A549 (cell line): ENCODE measurements around the gene EXOC7. TPM values are rescaled to one million over a fixed set of nuclear protein-coding genes. Genes with fewer than 3 reads are reported as not detected.

ENCODE experiments used
- ATAC-seq, 2 experiments: fragments of 200-7000 bp in 1 of 2; fragments of >200 bp in 1 of 2; cut with Nextera tagmentation in 1 of 2; cut with Tn5 transposase in 1 of 2; 3 replicates each; pipeline versions ENCODE4 v1.8.0 to v1.9.1; 2018 to 2020; ENCODE audit warnings: mild to moderate bottlenecking in 1 of 2, moderate library complexity in 1 of 2
- CTCF ChIA-PET: fragments of 300-600 bp; sonication (Branson Sonifier 250); formaldehyde crosslinking; extraction: SDS; loops from one replicate; lab custom pipeline; 2021; ENCODE audit warnings: antibody characterized with exemption, inconsistent platforms; lab: Yijun Ruan, JAX
- POLR2A ChIA-PET: fragments of 350-600 bp; formaldehyde crosslinking; extraction: SDS; loops from one replicate; lab custom pipeline; 2021; ENCODE audit warnings: antibody characterized with exemption, inconsistent platforms; lab: Yijun Ruan, JAX
- DNase-seq, 2 experiments: peaks; one replicate each; pipeline versions ENCODE4 v3.0.0 to v3.0.0-alpha.2; 2011 to 2016; ENCODE audit warnings: low read depth in 1 of 2, low spot score in 1 of 2
- FAIRE-seq: peaks from 2 replicates; lab custom pipeline; 2011; peaks lifted over from hg19 to GRCh38; lab: Jason Lieb, UNC
- H3K27ac ChIP-seq, 2 experiments: fragments of >200 bp; sonication (Bioruptor Twin); formaldehyde crosslinking; 3 replicates each; pipeline ENCODE4 v1.5.1; 2016 to 2017
- H3K4me1 ChIP-seq: fragments of >200 bp; sonication (Bioruptor Twin); formaldehyde crosslinking; 3 replicates; pipeline ENCODE4 v1.6.1; 2016
- H3K4me2 ChIP-seq: fragments of >200 bp; sonication (Bioruptor Twin); formaldehyde crosslinking; 3 replicates; pipeline ENCODE4 v1.6.1; 2016
- H3K4me3 ChIP-seq: fragments of >200 bp; sonication (Bioruptor Twin); formaldehyde crosslinking; 3 replicates; pipeline ENCODE4 v1.5.1; 2016
- H3K9me3 ChIP-seq: fragments of >200 bp; sonication (Bioruptor Twin); formaldehyde crosslinking; 3 replicates; pipeline ENCODE4 v1.6.1; 2016
- CBX2 ChIP-seq: fragments of 200-600 bp; sonication (generic); IDR thresholded peaks from 2 replicates; pipeline ENCODE4 v1.6.1; 2016; ENCODE audit warnings: low read depth, mild to moderate bottlenecking, borderline replicate concordance
- CEBPB ChIP-seq, 2 experiments: fragments of >200 bp in 1 of 2; sonication (Bioruptor Twin) in 1 of 2; formaldehyde crosslinking in 1 of 2; IDR thresholded peaks; 2 replicates each; pipeline ENCODE4 v1.6.1; 2012 to 2016
- EHMT2 ChIP-seq: fragments of 200-600 bp; sonication (generic); IDR thresholded peaks from 2 replicates; pipeline ENCODE4 v1.6.1; 2016; ENCODE audit warnings: antibody characterized with exemption, low read depth, mild to moderate bottlenecking, moderate library complexity
- EP300 ChIP-seq, 2 experiments: fragments of >200 bp; sonication (Bioruptor Twin); formaldehyde crosslinking; IDR thresholded peaks; 2 replicates in 1 of 2; 3 replicates in 1 of 2; pipeline ENCODE4 v1.6.1; 2016 to 2017
- FOSL2 ChIP-seq, 2 experiments: fragments of 450-650 bp in 1 of 2; fragments of >200 bp in 1 of 2; sonication (Bioruptor Twin) in 1 of 2; formaldehyde crosslinking; IDR thresholded peaks; 2 replicates each; pipeline versions ENCODE4 v1.5.0 to v1.6.1; 2016 to 2020; ENCODE audit warnings: mild to moderate bottlenecking in 1 of 2, moderate library complexity in 1 of 2
- HOXA7 ChIP-seq: fragments of 250-450 bp; sonication (Bioruptor Pico); IDR thresholded peaks from 2 replicates; pipeline ENCODE4 v1.5.0; 2020; ENCODE audit warnings: mild to moderate bottlenecking, moderate library complexity
- JUN ChIP-seq, 2 experiments: fragments of >200 bp; sonication (Bioruptor Twin); formaldehyde crosslinking; IDR thresholded peaks; 2 replicates in 1 of 2; 3 replicates in 1 of 2; pipeline ENCODE4 v1.6.1; 2016 to 2017
- KDM1A ChIP-seq: fragments of 200-600 bp; sonication (generic); IDR thresholded peaks from 2 replicates; pipeline ENCODE4 v1.6.1; 2016; ENCODE audit warnings: low read depth, mild to moderate bottlenecking
- NPAS2 ChIP-seq: fragments of 250-450 bp; sonication (Bioruptor Pico); IDR thresholded peaks from 2 replicates; pipeline ENCODE4 v1.8.0; 2022; ENCODE audit warnings: mild to moderate bottlenecking, moderate library complexity, borderline replicate concordance
- NR3C1 ChIP-seq: fragments of >200 bp; sonication (Bioruptor Twin); formaldehyde crosslinking; IDR thresholded peaks from 3 replicates; pipeline ENCODE4 v1.6.1; 2017
- POLR2AphosphoS2 ChIP-seq: conservative IDR thresholded peaks from 2 replicates; pipeline ENCODE4 v1.6.1; 2012; ENCODE audit warnings: low read length, improper control_type of control experiment, inconsistent platforms
- RAD21 ChIP-seq, 2 experiments: fragments of >200 bp in 1 of 2; sonication (Bioruptor Twin) in 1 of 2; formaldehyde crosslinking in 1 of 2; IDR thresholded peaks in 1 of 2; conservative IDR thresholded peaks in 1 of 2; 2 replicates in 1 of 2; 3 replicates in 1 of 2; pipeline ENCODE4 v1.6.1; 2012 to 2018; ENCODE audit warnings: inconsistent platforms in 1 of 2
- RARB ChIP-seq: fragments of 250-450 bp; sonication (Bioruptor Pico); IDR thresholded peaks from 2 replicates; pipeline ENCODE4 v1.8.0; 2021; ENCODE audit warnings: mild to moderate bottlenecking, moderate library complexity
- RCOR1 ChIP-seq: fragments of 150-350 bp; IDR thresholded peaks from 2 replicates; pipeline ENCODE4 v1.6.1; 2014; ENCODE audit warnings: antibody characterized with exemption, low read length, low read depth
- SMC3 ChIP-seq: fragments of >200 bp; sonication (Bioruptor Twin); formaldehyde crosslinking; IDR thresholded peaks from 3 replicates; pipeline ENCODE4 v1.6.1; 2018; ENCODE audit warnings: inconsistent platforms
- SREBF2 ChIP-seq: fragments of 450-650 bp; IDR thresholded peaks from 2 replicates; pipeline ENCODE4 v1.6.1; 2014; ENCODE audit warnings: mild to moderate bottlenecking, moderate library complexity
- WGBS: methylation state at CpG from one replicate; pipeline ENCODE4 v1.1.6; 2017; ENCODE audit errors: missing lambda C conversion rate; 5-methylcytosine and 5-hydroxymethylcytosine counted together
- polyA plus RNA-seq, 4 experiments: library from polyadenylated mRNA; depleted of rRNA in 3 of 4; stranded (reverse); fragments of >200 nt; fragmentation: RNase III in 1 of 4; extraction: RNeasy Plus Mini Kit Qiagen cat#74134 plus additional on column Dnase treatment in 1 of 4; gene quantifications; 2 replicates in 3 of 4; 3 replicates in 1 of 4; pipeline ENCODE4 v1.2.3, GENCODE V29; 2011 to 2017
- TF ChIP-seq, protein P1 (sequence below): fragments of >200 bp; sonication (Bioruptor Twin); formaldehyde crosslinking; IDR thresholded peaks from 3 replicates; pipeline ENCODE4 v1.6.1; 2016
- TF ChIP-seq, protein P2 (sequence below): IDR thresholded peaks from 2 replicates; pipeline ENCODE4 v1.6.1; 2012
- TF ChIP-seq, protein P3 (sequence below): fragments of >200 bp; sonication (Bioruptor Twin); formaldehyde crosslinking; IDR thresholded peaks from 3 replicates; pipeline ENCODE4 v1.5.1; 2016
- TF ChIP-seq, protein P4 (sequence below): fragments of 450-650 bp; IDR thresholded peaks from 2 replicates; pipeline ENCODE4 v1.6.1; 2014; ENCODE audit warnings: antibody characterized with exemption
- TF ChIP-seq, protein P5 (sequence below): fragments of 150-350 bp; IDR thresholded peaks from 2 replicates; pipeline ENCODE4 v1.6.1; 2014; ENCODE audit warnings: low read depth, mild to moderate bottlenecking, low read length

EXOC7 gene
- polyA plus RNA-seq, 2 of the 4 experiments (the other 2 are of a cell fraction): 64.5 to 72.3 TPM

- 94% methylated on average over 3 of the region's 3 CpGs for WGBS
- POLR2A ChIA-PET: interaction anchor here (0.7 kb wide), 1 partner anchor 15 kb away, joined by 4 read pairs; the partner anchor contains the start of gene SRP68
- ATAC-seq (peak in 1 of 2 experiments; percentile 26; a peak in 1 of 6 replicates), FAIRE-seq (no peak), DNase-seq (no peak)
- CTCF ChIA-PET: interaction anchor here (0.5 to 3.4 kb wide), 5 partner anchors 8 to 65 kb away, joined by 3 to 18 read pairs (median 4); partner anchors contain the start of gene CDK3
- Histone ChIP-seq H3K4me2 (no peak overlapping the region), H3K27ac (no peak overlapping the region), H3K9me3 (no peaks in the 10 kb centered on the region), H3K4me1 (peaks cover 7% of the 10 kb centered on the region; the same call in 2 of the 3 replicates), H3K4me3 (no peak overlapping the region)
- TF ChIP-seq RAD21 (conservative IDR thresholded peaks at IDR 0.05 in 1 of 2, IDR thresholded peaks at IDR 0.05 in 1 of 2): 0 out of 5 replicates have a peak, but pooled peaks of 1 of the 2 experiments have one; percentile 8
- no peak for TF ChIP-seq SMC3
- no peak for TF ChIP-seq POLR2AphosphoS2
- TF ChIP-seq, protein P1, sequence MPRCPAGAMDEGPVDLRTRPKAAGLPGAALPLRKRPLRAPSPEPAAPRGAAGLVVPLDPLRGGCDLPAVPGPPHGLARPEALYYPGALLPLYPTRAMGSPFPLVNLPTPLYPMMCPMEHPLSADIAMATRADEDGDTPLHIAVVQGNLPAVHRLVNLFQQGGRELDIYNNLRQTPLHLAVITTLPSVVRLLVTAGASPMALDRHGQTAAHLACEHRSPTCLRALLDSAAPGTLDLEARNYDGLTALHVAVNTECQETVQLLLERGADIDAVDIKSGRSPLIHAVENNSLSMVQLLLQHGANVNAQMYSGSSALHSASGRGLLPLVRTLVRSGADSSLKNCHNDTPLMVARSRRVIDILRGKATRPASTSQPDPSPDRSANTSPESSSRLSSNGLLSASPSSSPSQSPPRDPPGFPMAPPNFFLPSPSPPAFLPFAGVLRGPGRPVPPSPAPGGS: no peak
Measured at GRCh38 chr17:76056882-76057281, 46.7 kb downstream of the EXOC7 start.

- no peak overlapping the region for H3K4me2 ChIP-seq
- peaks cover 7% of the 10 kb centered on the region; the same call in 2 of the 3 replicates for H3K4me1 ChIP-seq
- ATAC-seq (0 out of 6 replicates have a peak, but pooled peaks of 1 of the 2 experiments have one; percentile 14), FAIRE-seq (no peak), DNase-seq (peak in 1 of 2 experiments; percentile 34)
- POLR2A ChIA-PET: interaction anchor here (1.6 kb wide), 1 partner anchor 149 kb away, joined by 4 read pairs; the partner anchor contains the start of gene MRPL38
- 95% methylated on average over 4 of the region's 4 CpGs for WGBS
- CTCF ChIA-PET: interaction anchor here (0.6 to 2.3 kb wide), 5 partner anchors 10 to 1033 kb away, joined by 3 to 10 read pairs (median 4); no protein-coding TSS in a partner anchor
- H3K27ac ChIP-seq: no peak overlapping the region
- no peaks in the 10 kb centered on the region for H3K9me3 ChIP-seq
- no peak overlapping the region for H3K4me3 ChIP-seq
- TF ChIP-seq CBX2: no peak
- no peak for TF ChIP-seq RARB
- TF ChIP-seq, protein P2, sequence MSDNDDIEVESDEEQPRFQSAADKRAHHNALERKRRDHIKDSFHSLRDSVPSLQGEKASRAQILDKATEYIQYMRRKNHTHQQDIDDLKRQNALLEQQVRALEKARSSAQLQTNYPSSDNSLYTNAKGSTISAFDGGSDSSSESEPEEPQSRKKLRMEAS: no peak
- no peak for TF ChIP-seq KDM1A
- TF ChIP-seq, protein P3, sequence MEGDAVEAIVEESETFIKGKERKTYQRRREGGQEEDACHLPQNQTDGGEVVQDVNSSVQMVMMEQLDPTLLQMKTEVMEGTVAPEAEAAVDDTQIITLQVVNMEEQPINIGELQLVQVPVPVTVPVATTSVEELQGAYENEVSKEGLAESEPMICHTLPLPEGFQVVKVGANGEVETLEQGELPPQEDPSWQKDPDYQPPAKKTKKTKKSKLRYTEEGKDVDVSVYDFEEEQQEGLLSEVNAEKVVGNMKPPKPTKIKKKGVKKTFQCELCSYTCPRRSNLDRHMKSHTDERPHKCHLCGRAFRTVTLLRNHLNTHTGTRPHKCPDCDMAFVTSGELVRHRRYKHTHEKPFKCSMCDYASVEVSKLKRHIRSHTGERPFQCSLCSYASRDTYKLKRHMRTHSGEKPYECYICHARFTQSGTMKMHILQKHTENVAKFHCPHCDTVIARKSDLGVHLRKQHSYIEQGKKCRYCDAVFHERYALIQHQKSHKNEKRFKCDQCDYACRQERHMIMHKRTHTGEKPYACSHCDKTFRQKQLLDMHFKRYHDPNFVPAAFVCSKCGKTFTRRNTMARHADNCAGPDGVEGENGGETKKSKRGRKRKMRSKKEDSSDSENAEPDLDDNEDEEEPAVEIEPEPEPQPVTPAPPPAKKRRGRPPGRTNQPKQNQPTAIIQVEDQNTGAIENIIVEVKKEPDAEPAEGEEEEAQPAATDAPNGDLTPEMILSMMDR: no peak
- TF ChIP-seq, protein P4, sequence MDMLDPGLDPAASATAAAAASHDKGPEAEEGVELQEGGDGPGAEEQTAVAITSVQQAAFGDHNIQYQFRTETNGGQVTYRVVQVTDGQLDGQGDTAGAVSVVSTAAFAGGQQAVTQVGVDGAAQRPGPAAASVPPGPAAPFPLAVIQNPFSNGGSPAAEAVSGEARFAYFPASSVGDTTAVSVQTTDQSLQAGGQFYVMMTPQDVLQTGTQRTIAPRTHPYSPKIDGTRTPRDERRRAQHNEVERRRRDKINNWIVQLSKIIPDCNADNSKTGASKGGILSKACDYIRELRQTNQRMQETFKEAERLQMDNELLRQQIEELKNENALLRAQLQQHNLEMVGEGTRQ: no peak
- TF ChIP-seq, protein P5, sequence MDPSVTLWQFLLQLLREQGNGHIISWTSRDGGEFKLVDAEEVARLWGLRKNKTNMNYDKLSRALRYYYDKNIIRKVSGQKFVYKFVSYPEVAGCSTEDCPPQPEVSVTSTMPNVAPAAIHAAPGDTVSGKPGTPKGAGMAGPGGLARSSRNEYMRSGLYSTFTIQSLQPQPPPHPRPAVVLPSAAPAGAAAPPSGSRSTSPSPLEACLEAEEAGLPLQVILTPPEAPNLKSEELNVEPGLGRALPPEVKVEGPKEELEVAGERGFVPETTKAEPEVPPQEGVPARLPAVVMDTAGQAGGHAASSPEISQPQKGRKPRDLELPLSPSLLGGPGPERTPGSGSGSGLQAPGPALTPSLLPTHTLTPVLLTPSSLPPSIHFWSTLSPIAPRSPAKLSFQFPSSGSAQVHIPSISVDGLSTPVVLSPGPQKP: no peak
- TF ChIP-seq CEBPB (IDR thresholded peaks at IDR 0.05): no peak
- TF ChIP-seq NR3C1: no peak
- no peak for TF ChIP-seq NPAS2 (CRISPR knock-in tag)
- TF ChIP-seq, protein P1: no peak
- TF ChIP-seq RCOR1: no peak
- no peak for TF ChIP-seq SREBF2
- TF ChIP-seq EHMT2: no peak
- TF ChIP-seq HOXA7 (CRISPR knock-in tag): no peak
- TF ChIP-seq EP300 (IDR thresholded peaks at IDR 0.05): no peak
- no peak for TF ChIP-seq FOSL2 (IDR thresholded peaks at IDR 0.05)
- no peak for TF ChIP-seq FOSL2 (CRISPR knock-in tag; IDR thresholded peaks at IDR 0.05)
- no peak for TF ChIP-seq JUN (IDR thresholded peaks at IDR 0.05)
Measured at GRCh38 chr17:76054112-76054476, 49.5 kb downstream of the EXOC7 start.
